HepG2 (cell line): ENCODE data around the gene SMIM30. TPM values are rescaled to one million over a fixed set of nuclear protein-coding genes. Genes with fewer than 3 reads are reported as not detected.

ENCODE experiments used
- ATAC-seq: fragments of 200-7000 bp; cut with Tn5 transposase; 3 replicates; pipeline ENCODE4 v1.9.1; 2020; ENCODE audit warnings: mild to moderate bottlenecking, moderate library complexity
- BruUV-seq: library from RNA; stranded (reverse); fragments of 400-500 nt; replicated peaks from 2 replicates; lab custom pipeline; 2021; lab: Mats Ljungman, UMichigan
- CTCF ChIA-PET: fragments of 300-600 bp; formaldehyde crosslinking; extraction: SDS; loops from one replicate; lab custom pipeline; 2021; ENCODE audit warnings: low total read pairs, inconsistent platforms, low intra/inter-chr PET ratio; lab: Yijun Ruan, JAX
- POLR2A ChIA-PET: fragments of 350-600 bp; sonication (Branson Sonifier 250); formaldehyde crosslinking; loops from one replicate; lab custom pipeline; 2020; ENCODE audit warnings: antibody characterized with exemption, inconsistent platforms; lab: Yijun Ruan, JAX
- DNase-seq: peaks from one replicate; pipeline ENCODE4 v3.0.0-alpha.2; 2015; ENCODE audit warnings: low spot score
- FAIRE-seq: peaks from 3 replicates; lab custom pipeline; 2011; peaks lifted over from hg19 to GRCh38; lab: Jason Lieb, UNC
- H2AFZ ChIP-seq: one replicate; pipeline ENCODE4 v1.6.1; 2011; ENCODE audit warnings: low read length, inconsistent platforms
- H3K27ac ChIP-seq: fragments of 300-600 bp; 3 replicates; pipeline ENCODE4 v1.8.0; 2011; ENCODE audit warnings: mixed run types, mild to moderate bottlenecking, mixed read lengths, low read length, inconsistent platforms; ENCODE audit not compliant: insufficient read depth; ENCODE audit errors: extremely low read length
- H3K27me3 ChIP-seq, 2 experiments: fragments of 200-600 bp in 1 of 2; 2 replicates in 1 of 2; 3 replicates in 1 of 2; pipeline versions ENCODE4 v1.6.0 to v1.8.0; 2011; ENCODE audit warnings: low read length in 2 of 2, mild to moderate bottlenecking in 2 of 2, moderate library complexity in 2 of 2, inconsistent platforms in 1 of 2; ENCODE audit not compliant: insufficient read depth in 2 of 2, control insufficient read depth in 1 of 2
- H3K36me3 ChIP-seq, 2 experiments: fragments of 200-600 bp in 1 of 2; replicated peaks in 1 of 2; 2 replicates in 1 of 2; 3 replicates in 1 of 2; pipeline versions ENCODE4 v1.5.1 to v1.8.0; 2011; ENCODE audit warnings: low read length in 2 of 2, inconsistent platforms in 1 of 2; ENCODE audit not compliant: insufficient read depth in 2 of 2, control insufficient read depth in 1 of 2
- H3K4me1 ChIP-seq: 2 replicates; pipeline ENCODE4 v1.5.1; 2012; ENCODE audit warnings: low read length, inconsistent platforms; ENCODE audit not compliant: insufficient read depth
- H3K4me2 ChIP-seq: 2 replicates; pipeline ENCODE4 v1.6.0; 2011; ENCODE audit warnings: low read depth, low read length, inconsistent platforms
- H3K4me3 ChIP-seq, 3 experiments: fragments of 200-600 bp in 1 of 3; sonication (generic), shearing (Covaris generic) in 1 of 3; replicated peaks in 1 of 3; 2 replicates each; pipeline ENCODE4 v1.5.1; 2011 to 2016; ENCODE audit warnings: low read length in 3 of 3, inconsistent platforms in 2 of 3, low read depth in 2 of 3, mild to moderate bottlenecking in 2 of 3, control low read depth in 1 of 3, mixed read lengths in 1 of 3; ENCODE audit not compliant: insufficient read depth in 1 of 3
- H3K79me2 ChIP-seq: one replicate; pipeline ENCODE4 v1.6.1; 2011; ENCODE audit warnings: low read length, inconsistent platforms; ENCODE audit not compliant: insufficient read depth
- H3K9ac ChIP-seq: 2 replicates; pipeline ENCODE4 v1.6.0; 2011; ENCODE audit warnings: mild to moderate bottlenecking, low read depth, low read length, inconsistent platforms; ENCODE audit not compliant: insufficient read depth
- H3K9me3 ChIP-seq: 2 replicates; pipeline ENCODE4 v1.5.1; 2012; ENCODE audit warnings: mild to moderate bottlenecking, low read length
- H4K20me1 ChIP-seq: 2 replicates; pipeline ENCODE4 v1.6.0; 2011; ENCODE audit warnings: inconsistent platforms, mild to moderate bottlenecking, low read length, moderate library complexity; ENCODE audit not compliant: insufficient read depth
- CHCHD3 ChIP-seq: sonication (generic); formaldehyde crosslinking; IDR thresholded peaks from 2 replicates; pipeline ENCODE4 v1.8.0; 2022; ENCODE audit warnings: mild to moderate bottlenecking, missing genetic modification reagents, moderate library complexity
- HOMEZ ChIP-seq: IDR thresholded peaks from 2 replicates; pipeline ENCODE4 v1.6.1; 2016; ENCODE audit warnings: low read depth
- NCOA2 ChIP-seq: sonication (generic); formaldehyde crosslinking; IDR thresholded peaks from 2 replicates; pipeline ENCODE4 v1.8.0; 2022; ENCODE audit warnings: inconsistent platforms
- ZNF7 ChIP-seq: IDR thresholded peaks from 2 replicates; pipeline ENCODE4 v1.6.1; 2016; ENCODE audit warnings: missing biosample characterization, missing genetic modification reagents
- ZNF784 ChIP-seq: sonication (generic); formaldehyde crosslinking; IDR thresholded peaks from 2 replicates; pipeline ENCODE4 v1.5.1; 2020; ENCODE audit warnings: missing genetic modification reagents, mild to moderate bottlenecking, borderline replicate concordance
- WGBS: methylation state at CpG from one replicate; pipeline ENCODE4 v1.1.6; 2017; ENCODE audit warnings: low lambda C conversion rate; 5-methylcytosine and 5-hydroxymethylcytosine counted together
- in situ Hi-C: cut with HindIII; loops from 2 replicates; pipeline ENCODE4 v1.10.0; 2017; ENCODE audit warnings: low pct_unique_long_range_greater_than_20kb; ENCODE audit not compliant: extremely low pct_ligation_motif_present
- intact Hi-C: fragments of 100-400 bp; cut with micrococcal nuclease; formaldehyde crosslinking; loops from one replicate; pipeline ENCODE4 v1.10.0; 2022; ENCODE audit not compliant: unreplicated experiment
- polyA plus RNA-seq, 8 experiments: library from polyadenylated mRNA; depleted of rRNA in 3 of 8; stranded (reverse) in 7 of 8; unstranded in 1 of 8; fragments of >200 nt; fragmentation: Illumina TruSeq in 4 of 8; extraction: Trizol in 4 of 8; gene quantifications; 2 replicates each; pipeline versions ENCODE4 v1.2.1 to v1.2.3, GENCODE V29; 2011 to 2016; ENCODE audit warnings: low read depth in 4 of 8, missing spikeins in 1 of 8, mixed read lengths in 1 of 8; ENCODE audit not compliant: insufficient read depth in 1 of 8
- total RNA-seq, 5 experiments: library from RNA; depleted of rRNA; stranded (reverse); fragments of >200 nt; fragmentation: Illumina TruSeq; extraction: Trizol; gene quantifications; 2 replicates each; pipeline ENCODE4 v1.2.3, GENCODE V29; 2016; ENCODE audit warnings: low read depth in 1 of 5
- TF ChIP-seq, protein P1 (sequence below): sonication (generic); formaldehyde crosslinking; IDR thresholded peaks from 2 replicates; pipeline ENCODE4 v1.4.0; 2020; ENCODE audit warnings: missing genetic modification reagents, borderline replicate concordance
- TF ChIP-seq, protein P2 (sequence below): sonication (generic); formaldehyde crosslinking; conservative IDR thresholded peaks from 2 replicates; pipeline ENCODE4 v1.8.1; 2023; ENCODE audit warnings: missing genetic modification reagents

Gene SMIM30
- total and polyA plus RNA-seq, 2 of the 13 experiments (the other 11 are each of a cell fraction or from before 2014, with no cell fraction given) = 23.5 to 25.2 TPM

- TF ChIP-seq ZNF784 (CRISPR knock-in tag) = no peak
- TF ChIP-seq CHCHD3 (CRISPR knock-in tag) = no peak
Measured at GRCh38 chr7:113076703-113077102, 41.7 kb downstream of the SMIM30 start (continued).

DNA sequence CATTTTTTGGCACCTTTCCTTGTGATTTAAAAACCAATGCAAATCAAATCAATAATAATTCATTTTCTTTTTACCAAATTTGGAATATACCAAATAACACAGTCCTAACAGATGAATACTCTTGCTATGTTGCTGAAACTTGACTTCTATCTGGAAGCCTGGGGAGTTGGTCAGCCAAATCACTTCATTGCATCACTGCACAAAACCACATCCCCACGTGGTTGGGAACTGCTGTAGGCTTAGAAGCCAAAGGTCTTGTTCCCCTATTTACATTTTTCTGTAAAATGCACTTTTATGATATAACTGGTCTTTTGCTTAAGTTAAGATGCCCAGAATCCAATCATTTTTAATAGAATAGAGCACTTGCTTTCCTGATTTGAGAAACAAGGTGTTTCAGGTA lies 46.9 kb downstream of the SMIM30 start:
- H3K36me3 ChIP-seq = no peaks in the 10 kb centered on the region
- in situ Hi-C loops = no loop called here
- no peaks in the 10 kb centered on the region for H3K9me3 ChIP-seq
- WGBS = 0% methylated on average over 1 of the region's 1 CpG
- H3K27ac ChIP-seq = no peak overlapping the region
- no peak for DNase-seq
- H3K4me1 ChIP-seq = no peaks in the 10 kb centered on the region
- ATAC-seq = no peak
- no peaks in the 10 kb centered on the region; a peak in 1 of 5 replicates for H3K27me3 ChIP-seq
- CTCF ChIA-PET = no interaction called here
- TF ChIP-seq NCOA2 (CRISPR knock-in tag) = no peak
- TF ChIP-seq HOMEZ = no peak
- TF ChIP-seq, protein P1, sequence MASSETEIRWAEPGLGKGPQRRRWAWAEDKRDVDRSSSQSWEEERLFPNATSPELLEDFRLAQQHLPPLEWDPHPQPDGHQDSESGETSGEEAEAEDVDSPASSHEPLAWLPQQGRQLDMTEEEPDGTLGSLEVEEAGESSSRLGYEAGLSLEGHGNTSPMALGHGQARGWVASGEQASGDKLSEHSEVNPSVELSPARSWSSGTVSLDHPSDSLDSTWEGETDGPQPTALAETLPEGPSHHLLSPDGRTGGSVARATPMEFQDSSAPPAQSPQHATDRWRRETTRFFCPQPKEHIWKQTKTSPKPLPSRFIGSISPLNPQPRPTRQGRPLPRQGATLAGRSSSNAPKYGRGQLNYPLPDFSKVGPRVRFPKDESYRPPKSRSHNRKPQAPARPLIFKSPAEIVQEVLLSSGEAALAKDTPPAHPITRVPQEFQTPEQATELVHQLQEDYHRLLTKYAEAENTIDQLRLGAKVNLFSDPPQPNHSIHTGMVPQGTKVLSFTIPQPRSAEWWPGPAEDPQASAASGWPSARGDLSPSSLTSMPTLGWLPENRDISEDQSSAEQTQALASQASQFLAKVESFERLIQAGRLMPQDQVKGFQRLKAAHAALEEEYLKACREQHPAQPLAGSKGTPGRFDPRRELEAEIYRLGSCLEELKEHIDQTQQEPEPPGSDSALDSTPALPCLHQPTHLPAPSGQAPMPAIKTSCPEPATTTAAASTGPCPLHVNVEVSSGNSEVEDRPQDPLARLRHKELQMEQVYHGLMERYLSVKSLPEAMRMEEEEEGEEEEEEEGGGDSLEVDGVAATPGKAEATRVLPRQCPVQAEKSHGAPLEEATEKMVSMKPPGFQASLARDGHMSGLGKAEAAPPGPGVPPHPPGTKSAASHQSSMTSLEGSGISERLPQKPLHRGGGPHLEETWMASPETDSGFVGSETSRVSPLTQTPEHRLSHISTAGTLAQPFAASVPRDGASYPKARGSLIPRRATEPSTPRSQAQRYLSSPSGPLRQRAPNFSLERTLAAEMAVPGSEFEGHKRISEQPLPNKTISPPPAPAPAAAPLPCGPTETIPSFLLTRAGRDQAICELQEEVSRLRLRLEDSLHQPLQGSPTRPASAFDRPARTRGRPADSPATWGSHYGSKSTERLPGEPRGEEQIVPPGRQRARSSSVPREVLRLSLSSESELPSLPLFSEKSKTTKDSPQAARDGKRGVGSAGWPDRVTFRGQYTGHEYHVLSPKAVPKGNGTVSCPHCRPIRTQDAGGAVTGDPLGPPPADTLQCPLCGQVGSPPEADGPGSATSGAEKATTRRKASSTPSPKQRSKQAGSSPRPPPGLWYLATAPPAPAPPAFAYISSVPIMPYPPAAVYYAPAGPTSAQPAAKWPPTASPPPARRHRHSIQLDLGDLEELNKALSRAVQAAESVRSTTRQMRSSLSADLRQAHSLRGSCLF (CRISPR knock-in tag) = no peak
- no peak for TF ChIP-seq ZNF7 (CRISPR knock-in tag)
- TF ChIP-seq, protein P2, sequence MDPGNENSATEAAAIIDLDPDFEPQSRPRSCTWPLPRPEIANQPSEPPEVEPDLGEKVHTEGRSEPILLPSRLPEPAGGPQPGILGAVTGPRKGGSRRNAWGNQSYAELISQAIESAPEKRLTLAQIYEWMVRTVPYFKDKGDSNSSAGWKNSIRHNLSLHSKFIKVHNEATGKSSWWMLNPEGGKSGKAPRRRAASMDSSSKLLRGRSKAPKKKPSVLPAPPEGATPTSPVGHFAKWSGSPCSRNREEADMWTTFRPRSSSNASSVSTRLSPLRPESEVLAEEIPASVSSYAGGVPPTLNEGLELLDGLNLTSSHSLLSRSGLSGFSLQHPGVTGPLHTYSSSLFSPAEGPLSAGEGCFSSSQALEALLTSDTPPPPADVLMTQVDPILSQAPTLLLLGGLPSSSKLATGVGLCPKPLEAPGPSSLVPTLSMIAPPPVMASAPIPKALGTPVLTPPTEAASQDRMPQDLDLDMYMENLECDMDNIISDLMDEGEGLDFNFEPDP (CRISPR knock-in tag) = no peak
- BruUV-seq = no TSS peak
- intact Hi-C loops = no loop called here
- H3K4me2 ChIP-seq = no peak overlapping the region
- H4K20me1 ChIP-seq = no peaks in the 10 kb centered on the region
- FAIRE-seq = no peak
- H2AFZ ChIP-seq = no peak overlapping the region
- H3K9ac ChIP-seq = no peak overlapping the region
- H3K4me3 ChIP-seq = no peak overlapping the region
- POLR2A ChIA-PET = no interaction called here
- H3K79me2 ChIP-seq = no peaks in the 10 kb centered on the region
